Endodermal cell (in vitro differentiated cells): ENCODE measurements around the gene BAK1. TPM values are rescaled to one million over a fixed set of nuclear protein-coding genes. Genes with fewer than 3 reads are reported as not detected.

Experiments
- DNase-seq: peaks from one replicate; pipeline ENCODE4 v3.0.0-alpha.2; 2017
- H3K27ac ChIP-seq: 2 replicates; pipeline ENCODE4 v1.5.1; 2013; ENCODE audit warnings: mild to moderate bottlenecking, low read depth, low read length, moderate library complexity
- H3K27me3 ChIP-seq: 2 replicates; pipeline ENCODE4 v1.6.1; 2013; ENCODE audit warnings: mild to moderate bottlenecking, low read length, moderate library complexity; ENCODE audit not compliant: insufficient read depth, control insufficient read depth, poor library complexity, severe bottlenecking
- H3K36me3 ChIP-seq: 2 replicates; pipeline ENCODE4 v1.7.0; 2013; ENCODE audit warnings: mild to moderate bottlenecking, low read length, moderate library complexity; ENCODE audit not compliant: control insufficient read depth, insufficient read depth
- H3K4me1 ChIP-seq: one replicate; pipeline ENCODE4 v1.7.0; 2013; ENCODE audit warnings: low read length; ENCODE audit not compliant: control insufficient read depth, insufficient read depth
- H3K4me3 ChIP-seq: 2 replicates; pipeline ENCODE4 v1.5.1; 2013; ENCODE audit warnings: mild to moderate bottlenecking, low read length, moderate library complexity
- H3K9ac ChIP-seq: 2 replicates; pipeline ENCODE4 v1.6.1; 2013; ENCODE audit warnings: mild to moderate bottlenecking, low read length, moderate library complexity; ENCODE audit not compliant: poor library complexity, severe bottlenecking; ENCODE audit errors: extremely low read depth
- H3K9me3 ChIP-seq: 2 replicates; pipeline ENCODE4 v1.6.1; 2013; ENCODE audit warnings: mild to moderate bottlenecking, low read length, moderate library complexity; ENCODE audit not compliant: control insufficient read depth
- H3K27ac Mint-ChIP-seq: 2 replicates; pipeline ENCODE4 v1.8.0; 2020; ENCODE audit warnings: mixed read lengths
- H3K27me3 Mint-ChIP-seq: 2 replicates; pipeline ENCODE4 v1.8.0; 2021; ENCODE audit warnings: mild to moderate bottlenecking, mixed read lengths; ENCODE audit not compliant: insufficient read depth
- H3K36me3 Mint-ChIP-seq: 2 replicates; pipeline ENCODE4 v1.8.0; 2020; ENCODE audit warnings: low read depth, mixed read lengths
- H3K4me1 Mint-ChIP-seq: 2 replicates; pipeline ENCODE4 v1.8.0; 2020; ENCODE audit warnings: mixed read lengths
- H3K4me3 Mint-ChIP-seq: 2 replicates; pipeline ENCODE4 v1.8.0; 2020; ENCODE audit warnings: mild to moderate bottlenecking, moderate library complexity, mixed read lengths
- H3K9me3 Mint-ChIP-seq: 2 replicates; pipeline ENCODE4 v1.8.0; 2020; ENCODE audit warnings: mild to moderate bottlenecking, mixed read lengths
- CTCF ChIP-seq: fragments of 200-600 bp; sonication (generic); conservative IDR thresholded peaks from 2 replicates; pipeline ENCODE4 v1.5.0; 2021; ENCODE audit warnings: antibody characterized with exemption, mild to moderate bottlenecking
- WGBS, 2 experiments: methylation state at CpG; one replicate each; pipeline versions ENCODE4 v1.1.5 to v1.1.7; 2013; ENCODE audit warnings: missing lambda C conversion rate in 2 of 2, mixed read lengths in 1 of 2; ENCODE audit not compliant: insufficient coverage in 1 of 2, insufficient read length in 1 of 2; 5-methylcytosine and 5-hydroxymethylcytosine counted together
- long read RNA-seq, 4 experiments: library from polyadenylated mRNA in 2 of 4; library from RNA in 1 of 4; library from capped mRNA in 1 of 4; stranded (forward) in 3 of 4; unstranded in 1 of 4; transcript quantifications; one replicate each; pipeline ENCODE4 v2.0.0, GENCODE V29; 2020 to 2021; ENCODE audit warnings: inconsistent platforms in 1 of 4
- polyA plus RNA-seq, 2 experiments: library from polyadenylated mRNA; stranded (reverse); fragments of 50-300 nt; gene quantifications; one replicate each; pipeline ENCODE4 v1.2.3, GENCODE V29; 2013
- total RNA-seq, 2 donors: library from RNA; stranded (reverse); fragmentation: NEBNext Ultra II Directional in 1 of 2; extraction: Animal tissue kit (Norgen Biotek cat#: 25700) in 1 of 2; gene quantifications; 2 replicates in 1 of 2; 3 replicates in 1 of 2; pipeline ENCODE4 v1.2.1, GENCODE V29; 2021

BAK1 gene
- total RNA-seq: 10 to 100 TPM; 39.9 to 41.2 TPM
- polyA plus RNA-seq (2013, experiment 1 of 2): 28.1 TPM
- polyA plus RNA-seq (2013, experiment 2 of 2): 27.8 TPM
- long read RNA-seq, experiment 1, transcript BAK1-202 (6 exons, 2,136 nt): major isoform, 19 of 34 reads
- long read RNA-seq, experiment 1, partial matches to known transcripts: 14 of 34 reads
- long read RNA-seq, experiment 1, other reads (novel, unspliced or antisense): 1 of 34 reads
- long read RNA-seq, experiment 2, transcript BAK1-202 (6 exons, 2,136 nt): major isoform, 123 of 139 reads
- long read RNA-seq, experiment 2, partial matches to known transcripts: 11 of 139 reads
- long read RNA-seq, experiment 2, other reads (novel, unspliced or antisense): 5 of 139 reads
- long read RNA-seq, experiment 3, transcript BAK1-202 (6 exons, 2,136 nt): major isoform, 489 of 534 reads
- long read RNA-seq, experiment 3, partial matches to known transcripts: 13 of 534 reads
- long read RNA-seq, experiment 3, other reads (novel, unspliced or antisense): 32 of 534 reads
- long read RNA-seq, experiment 4, transcript BAK1-202 (6 exons, 2,136 nt): major isoform, 56 of 68 reads
- long read RNA-seq, experiment 4, partial matches to known transcripts: 9 of 68 reads
- long read RNA-seq, experiment 4, other reads (novel, unspliced or antisense): 3 of 68 reads

GRCh38 chr6:33579828-33580714 is at the start of gene BAK1:
Gene BAK1 (minus strand): TSS chr6:33580276. CDS start chr6:33577604, 2,672 bp downstream.
- no peaks in the 10 kb centered on the region for H3K4me1 ChIP-seq
- peak within 1 kb of the TSS; percentile 74 for H3K9ac ChIP-seq
- no peak within 1 kb of the TSS for H3K27ac ChIP-seq
- H3K27me3 Mint-ChIP-seq: no peaks in the 10 kb centered on the region
- 6% methylated on average over 14 to 24 of the region's 24 CpGs for WGBS, 2 experiments
- H3K4me1 Mint-ChIP-seq: peaks cover 7% of the 10 kb centered on the region
- H3K36me3 ChIP-seq: peaks cover 26% of the 10 kb centered on the region
- peak; percentile 74 for TF ChIP-seq CTCF
- peaks cover 19% of the 10 kb centered on the region for H3K36me3 Mint-ChIP-seq
- H3K9me3 Mint-ChIP-seq: no peaks in the 10 kb centered on the region
- H3K4me3 ChIP-seq: peak within 1 kb of the TSS; percentile 99
- no peaks in the 10 kb centered on the region for H3K9me3 ChIP-seq
- peak within 1 kb of the TSS; percentile 61 for H3K27ac Mint-ChIP-seq
- DNase-seq: peak; percentile 98
- no peaks in the 10 kb centered on the region for H3K27me3 ChIP-seq
- H3K4me3 Mint-ChIP-seq: peak within 1 kb of the TSS; percentile 74

- no peaks in the 10 kb centered on the region for H3K9me3 Mint-ChIP-seq
- WGBS, 2 experiments: 93 to 100% methylated on average over 3 to 7 of the region's 7 CpGs
- H3K4me1 Mint-ChIP-seq: peaks cover 39% of the 10 kb centered on the region
- no peaks in the 10 kb centered on the region for H3K27me3 ChIP-seq
- H3K36me3 ChIP-seq: no peaks in the 10 kb centered on the region
- H3K9me3 ChIP-seq: no peaks in the 10 kb centered on the region
- H3K36me3 Mint-ChIP-seq: peaks cover 12% of the 10 kb centered on the region
- H3K9ac ChIP-seq: no peak overlapping the region
- TF ChIP-seq CTCF: no peak
- H3K27me3 Mint-ChIP-seq: no peaks in the 10 kb centered on the region
- no peak overlapping the region for H3K4me3 ChIP-seq
- H3K27ac ChIP-seq: no peak overlapping the region
- no peak overlapping the region for H3K4me3 Mint-ChIP-seq
- no peaks in the 10 kb centered on the region for H3K4me1 ChIP-seq
- no peak for DNase-seq
- no peak overlapping the region for H3K27ac Mint-ChIP-seq
Measured at GRCh38 chr6:33628401-33628964, 48.4 kb upstream of the BAK1 start.

- WGBS, 2 experiments: 60 to 92% methylated on average over 2 to 5 of the region's 5 CpGs
- Histone ChIP-seq H3K4me3 (no peak overlapping the region), H3K27me3 (no peaks in the 10 kb centered on the region), H3K9me3 (no peaks in the 10 kb centered on the region), H3K9ac (no peak overlapping the region), H3K4me1 (no peaks in the 10 kb centered on the region), H3K27ac (no peak overlapping the region), H3K36me3 (no peaks in the 10 kb centered on the region)
- Mint-ChIP-seq H3K4me3 (no peak overlapping the region), H3K27me3 (no peaks in the 10 kb centered on the region), H3K27ac (peak overlapping the region; percentile 19), H3K36me3 (peaks cover 12% of the 10 kb centered on the region), H3K9me3 (no peaks in the 10 kb centered on the region), H3K4me1 (peaks cover 43% of the 10 kb centered on the region)
- no peak for TF ChIP-seq CTCF
- no peak for DNase-seq
Measured at GRCh38 chr6:33627876-33628275, 47.8 kb upstream of the BAK1 start.
